ENCODE results near the gene BTRC. TPM values are rescaled to one million over a fixed set of nuclear protein-coding genes. Genes with fewer than 3 reads are reported as not detected.

The BTRC gene
- total RNA-seq, 3 donors from 2014 or later = 12.4 to 19.5 (median 16.0) TPM

- ATAC-seq = no peak
- DNase-seq = no peak
These were observed 138.8 kb downstream of the BTRC start for GRCh38 chr10:101492814-101493213.

DNA sequence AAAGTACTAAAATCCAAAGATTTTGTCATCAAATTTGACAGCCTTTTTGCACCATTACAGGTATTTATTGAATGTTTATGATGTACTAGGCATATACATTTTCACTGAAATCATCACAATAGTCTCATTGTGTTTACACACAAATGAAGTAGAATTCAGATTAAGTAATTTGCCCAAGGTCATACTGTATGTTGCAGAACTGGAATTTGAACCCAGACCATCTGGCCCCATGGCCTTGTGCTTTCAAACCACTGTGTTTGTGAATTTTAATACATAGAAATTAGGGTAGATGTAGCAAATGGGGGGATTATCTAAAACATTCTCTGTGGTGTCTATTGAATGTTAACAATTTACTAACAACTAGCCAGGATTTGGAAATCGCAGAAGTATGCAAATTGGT, 139.3 kb downstream of the BTRC start:
- Histone ChIP-seq H3K9me3 (no peaks in the 10 kb centered on the region), H3K36me3 (ENCODE audit: low read depth) (no peaks in the 10 kb centered on the region), H3K4me1 (ENCODE audit: low read depth) (no peaks in the 10 kb centered on the region), H3K4me3 (no peak overlapping the region)
- DNase-seq (no peak), ATAC-seq (no peak)
- intact Hi-C loops (cut with DNase I, micrococcal nuclease) = no loop called here
- TF ChIP-seq, protein P1, sequence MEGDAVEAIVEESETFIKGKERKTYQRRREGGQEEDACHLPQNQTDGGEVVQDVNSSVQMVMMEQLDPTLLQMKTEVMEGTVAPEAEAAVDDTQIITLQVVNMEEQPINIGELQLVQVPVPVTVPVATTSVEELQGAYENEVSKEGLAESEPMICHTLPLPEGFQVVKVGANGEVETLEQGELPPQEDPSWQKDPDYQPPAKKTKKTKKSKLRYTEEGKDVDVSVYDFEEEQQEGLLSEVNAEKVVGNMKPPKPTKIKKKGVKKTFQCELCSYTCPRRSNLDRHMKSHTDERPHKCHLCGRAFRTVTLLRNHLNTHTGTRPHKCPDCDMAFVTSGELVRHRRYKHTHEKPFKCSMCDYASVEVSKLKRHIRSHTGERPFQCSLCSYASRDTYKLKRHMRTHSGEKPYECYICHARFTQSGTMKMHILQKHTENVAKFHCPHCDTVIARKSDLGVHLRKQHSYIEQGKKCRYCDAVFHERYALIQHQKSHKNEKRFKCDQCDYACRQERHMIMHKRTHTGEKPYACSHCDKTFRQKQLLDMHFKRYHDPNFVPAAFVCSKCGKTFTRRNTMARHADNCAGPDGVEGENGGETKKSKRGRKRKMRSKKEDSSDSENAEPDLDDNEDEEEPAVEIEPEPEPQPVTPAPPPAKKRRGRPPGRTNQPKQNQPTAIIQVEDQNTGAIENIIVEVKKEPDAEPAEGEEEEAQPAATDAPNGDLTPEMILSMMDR (IDR thresholded peaks at IDR 0.05) = no peak

More at GRCh38 chr10:101492814-101493213, 138.8 kb downstream of the BTRC start:
- no peaks in the 10 kb centered on the region for H3K4me1 ChIP-seq (ENCODE audit: low read depth)
- no peak overlapping the region for H3K4me3 ChIP-seq
- TF ChIP-seq, protein P1 (IDR thresholded peaks at IDR 0.05) = no peak
- no peaks in the 10 kb centered on the region for H3K9me3 ChIP-seq
- no peaks in the 10 kb centered on the region for H3K36me3 ChIP-seq (ENCODE audit: low read depth)
- intact Hi-C loops (cut with DNase I, micrococcal nuclease) = no loop called here

- H3K9me3 ChIP-seq = no peaks in the 10 kb centered on the region
- H3K36me3 ChIP-seq (ENCODE audit: low read depth) = no peaks in the 10 kb centered on the region
- H3K4me3 ChIP-seq = no peak overlapping the region
- TF ChIP-seq, protein P1 (IDR thresholded peaks at IDR 0.05) = no peak
- DNase-seq = no peak
- no peaks in the 10 kb centered on the region for H3K4me1 ChIP-seq (ENCODE audit: low read depth)
- no peak for ATAC-seq
- intact Hi-C loops (cut with DNase I, micrococcal nuclease) = no loop called here
These were observed 139.9 kb downstream of the BTRC start for GRCh38 chr10:101493782-101494281.

- DNase-seq = no peak
- Histone ChIP-seq H3K4me1 (ENCODE audit: low read depth) (no peaks in the 10 kb centered on the region), H3K36me3 (ENCODE audit: low read depth) (no peaks in the 10 kb centered on the region), H3K4me3 (no peak overlapping the region), H3K9me3 (no peaks in the 10 kb centered on the region)
- TF ChIP-seq, protein P1 (IDR thresholded peaks at IDR 0.05) = no peak
- ATAC-seq = no peak
- intact Hi-C loops (cut with DNase I, micrococcal nuclease) = no loop called here
These were observed 140.7 kb downstream of the BTRC start for GRCh38 chr10:101494650-101495049.

DNA sequence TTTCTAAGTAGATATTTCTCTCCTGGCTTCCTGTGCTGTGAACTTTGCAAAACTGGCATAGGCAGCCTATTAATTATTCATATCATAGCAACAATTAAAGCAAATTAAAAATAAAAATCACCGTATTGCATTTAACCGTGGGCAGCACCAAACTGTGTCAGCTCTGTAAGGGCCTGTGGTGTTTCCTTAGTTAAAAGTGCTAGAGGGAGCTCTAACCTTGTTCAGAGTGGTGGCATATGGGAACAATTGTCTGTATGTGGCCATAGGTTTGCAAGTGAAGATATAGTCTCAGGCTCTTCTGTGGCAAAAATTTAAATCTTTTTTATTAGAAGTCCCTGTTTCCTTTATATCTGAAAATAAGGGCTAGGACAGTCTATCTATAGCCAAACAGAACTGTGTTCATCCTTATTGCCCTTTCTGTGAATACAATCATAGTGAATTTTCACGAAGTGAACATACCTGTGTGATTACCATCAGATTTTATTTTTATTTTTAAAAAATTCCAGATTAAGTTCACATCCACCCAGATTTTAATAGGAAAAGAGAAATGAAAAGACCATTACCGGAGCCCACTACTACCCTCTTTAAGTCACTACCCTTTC, 141.5 kb downstream of the BTRC start:
- Histone ChIP-seq H3K36me3 (ENCODE audit: low read depth) (no peaks in the 10 kb centered on the region), H3K4me3 (no peak overlapping the region), H3K9me3 (no peaks in the 10 kb centered on the region), H3K4me1 (ENCODE audit: low read depth) (no peaks in the 10 kb centered on the region)
- DNase-seq (no peak), ATAC-seq (peak; percentile 33)
- TF ChIP-seq, protein P1 (IDR thresholded peaks at IDR 0.05) = no peak
- intact Hi-C loops (cut with DNase I, micrococcal nuclease) = no loop called here
